Esophagus squamous epithelium (tissue), 4 donors: ENCODE results near the gene CC2D2A.

Experiments
- CTCF ChIP-seq, 6 experiments: fragments of 450-650 bp in 4 of 6; fragments of 200-600 bp in 2 of 6; sonication (generic) in 2 of 6; IDR thresholded peaks; one replicate each; pipeline ENCODE4 v1.5.1; 2016 to 2019; ENCODE audit warnings: antibody characterized with exemption in 6 of 6, mild to moderate bottlenecking in 4 of 6, moderate library complexity in 4 of 6
- POLR2A ChIP-seq, 4 donors: fragments of 450-650 bp; IDR thresholded peaks; one replicate each; pipeline ENCODE4 v1.6.1; 2017; ENCODE audit warnings: antibody characterized with exemption in 4 of 4, mild to moderate bottlenecking in 4 of 4, moderate library complexity in 3 of 4

GRCh38 chr4:15438939-15439524, 30.6 kb upstream of the CC2D2A start:
- TF ChIP-seq POLR2A (IDR thresholded peaks at IDR 0.05) = no peak
- TF ChIP-seq CTCF (IDR thresholded peaks at IDR 0.05) = no peak
